Measurements from ENCODE around the gene SEMA3A. TPM values are rescaled to one million over a fixed set of nuclear protein-coding genes. Genes with fewer than 3 reads are reported as not detected.

The SEMA3A gene
- total RNA-seq, 2 donors from 2014 or later: 0.68 to 1.1 TPM

DNA sequence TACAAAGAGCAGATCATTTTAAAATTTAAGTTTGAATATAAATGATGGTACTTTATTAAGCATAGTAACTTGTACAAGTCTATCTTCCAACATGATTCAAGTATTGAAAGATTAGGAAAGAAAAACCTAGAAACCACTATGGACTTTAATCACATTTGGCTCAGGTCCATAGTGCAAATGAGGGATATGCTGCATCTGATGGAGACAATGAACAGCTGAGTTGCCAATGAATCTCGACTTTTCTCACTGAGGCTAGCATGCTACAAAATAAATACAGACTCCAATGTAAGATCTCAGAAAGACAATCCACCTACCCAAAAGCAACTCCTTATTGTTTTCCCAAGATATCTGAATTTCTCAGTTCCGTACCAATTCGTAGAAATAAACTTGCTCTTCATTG lies 89.8 kb downstream of the SEMA3A start:
- DNase-seq (ENCODE audit: low spot score) (no peak), ATAC-seq (ENCODE audit: insufficient number of reproducible peaks, low FRiP score, low read depth) (no peak)
- Histone ChIP-seq H3K9me3 (no peaks in the 10 kb centered on the region), H3K4me3 (no peak overlapping the region), H3K36me3 (no peaks in the 10 kb centered on the region), H3K4me1 (ENCODE audit: control insufficient read depth in 1 of 2, low read depth in 2 of 2) (no peaks in the 10 kb centered on the region), H3K27me3 (replicated peaks; ENCODE audit: insufficient read depth) (no peaks in the 10 kb centered on the region), H3K27ac (no peak overlapping the region)
- TF ChIP-seq, protein P1, sequence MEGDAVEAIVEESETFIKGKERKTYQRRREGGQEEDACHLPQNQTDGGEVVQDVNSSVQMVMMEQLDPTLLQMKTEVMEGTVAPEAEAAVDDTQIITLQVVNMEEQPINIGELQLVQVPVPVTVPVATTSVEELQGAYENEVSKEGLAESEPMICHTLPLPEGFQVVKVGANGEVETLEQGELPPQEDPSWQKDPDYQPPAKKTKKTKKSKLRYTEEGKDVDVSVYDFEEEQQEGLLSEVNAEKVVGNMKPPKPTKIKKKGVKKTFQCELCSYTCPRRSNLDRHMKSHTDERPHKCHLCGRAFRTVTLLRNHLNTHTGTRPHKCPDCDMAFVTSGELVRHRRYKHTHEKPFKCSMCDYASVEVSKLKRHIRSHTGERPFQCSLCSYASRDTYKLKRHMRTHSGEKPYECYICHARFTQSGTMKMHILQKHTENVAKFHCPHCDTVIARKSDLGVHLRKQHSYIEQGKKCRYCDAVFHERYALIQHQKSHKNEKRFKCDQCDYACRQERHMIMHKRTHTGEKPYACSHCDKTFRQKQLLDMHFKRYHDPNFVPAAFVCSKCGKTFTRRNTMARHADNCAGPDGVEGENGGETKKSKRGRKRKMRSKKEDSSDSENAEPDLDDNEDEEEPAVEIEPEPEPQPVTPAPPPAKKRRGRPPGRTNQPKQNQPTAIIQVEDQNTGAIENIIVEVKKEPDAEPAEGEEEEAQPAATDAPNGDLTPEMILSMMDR (IDR thresholded peaks at IDR 0.05): no peak

DNA sequence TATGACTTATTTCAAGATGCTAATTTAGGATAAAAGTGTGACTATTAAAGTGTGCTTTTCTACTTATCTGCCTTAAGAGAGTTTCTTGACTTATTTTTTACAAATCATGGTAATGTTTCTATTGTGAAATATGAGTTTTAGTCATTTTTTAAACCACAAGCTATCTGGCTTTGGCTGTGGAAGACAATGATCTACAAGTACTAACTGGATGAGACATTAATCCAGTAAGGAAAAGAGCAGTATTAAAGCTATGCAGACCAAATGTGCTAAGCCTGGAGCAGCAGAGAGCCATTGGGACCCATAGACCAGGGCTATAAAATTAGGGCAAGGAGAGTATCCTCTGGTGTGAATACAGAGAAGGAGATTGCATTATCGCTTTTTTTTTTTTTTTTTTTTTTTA lies 92.4 kb downstream of the SEMA3A start:
- Histone ChIP-seq H3K4me3 (no peak overlapping the region), H3K27ac (no peak overlapping the region), H3K36me3 (no peaks in the 10 kb centered on the region), H3K4me1 (ENCODE audit: control insufficient read depth in 1 of 2, low read depth in 2 of 2) (no peaks in the 10 kb centered on the region), H3K27me3 (replicated peaks; ENCODE audit: insufficient read depth) (no peaks in the 10 kb centered on the region), H3K9me3 (no peaks in the 10 kb centered on the region)
- TF ChIP-seq, protein P1 (IDR thresholded peaks at IDR 0.05): no peak
- ATAC-seq (ENCODE audit: insufficient number of reproducible peaks, low FRiP score, low read depth): no peak
- no peak for DNase-seq (ENCODE audit: low spot score)

DNA sequence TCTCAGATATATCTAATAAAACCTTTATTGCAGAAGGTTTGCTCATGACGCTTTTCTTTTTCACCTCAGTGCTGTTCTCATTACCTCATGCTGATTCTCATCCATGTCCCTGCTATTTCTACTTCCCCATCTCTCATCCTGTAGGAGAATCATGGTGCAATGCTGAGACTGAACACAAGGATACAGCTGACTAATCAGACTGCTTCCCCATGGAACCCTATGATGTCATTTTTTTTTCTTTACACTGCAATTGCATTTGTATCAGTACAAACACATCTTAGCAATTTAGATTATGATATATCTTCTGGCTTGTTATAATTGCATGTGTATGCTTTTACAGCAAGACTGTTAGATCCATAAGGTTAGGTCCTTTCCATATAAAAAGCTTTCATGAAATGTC lies 93.7 kb downstream of the SEMA3A start:
- H3K9me3 ChIP-seq: no peaks in the 10 kb centered on the region
- no peak for DNase-seq (ENCODE audit: low spot score)

DNA sequence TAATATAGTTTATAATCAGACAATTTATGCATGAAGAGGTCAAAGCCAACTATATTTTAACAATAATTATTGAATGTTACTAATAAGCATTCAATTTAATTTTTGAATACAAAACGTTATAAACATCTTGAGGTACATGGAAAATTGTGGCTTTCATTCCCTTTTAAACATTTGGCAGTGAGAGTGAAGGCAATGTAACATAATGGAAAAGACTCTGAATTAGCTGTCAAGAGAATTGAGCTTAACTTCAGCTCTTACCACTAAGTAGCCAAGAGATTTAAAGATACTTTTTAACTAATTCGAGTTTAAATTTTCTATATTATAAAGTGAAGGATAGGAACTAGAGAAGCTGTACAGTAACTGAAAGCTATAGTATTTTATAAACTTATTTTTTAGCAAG lies 98.6 kb downstream of the SEMA3A start:
- H3K4me3 ChIP-seq: no peak overlapping the region
- no peak for ATAC-seq (ENCODE audit: insufficient number of reproducible peaks, low FRiP score, low read depth)
- H3K4me1 ChIP-seq (ENCODE audit: control insufficient read depth in 1 of 2, low read depth in 2 of 2): no peaks in the 10 kb centered on the region
- H3K36me3 ChIP-seq: no peaks in the 10 kb centered on the region
- TF ChIP-seq, protein P1 (IDR thresholded peaks at IDR 0.05): no peak
- H3K9me3 ChIP-seq: no peaks in the 10 kb centered on the region
- DNase-seq (ENCODE audit: low spot score): no peak
- H3K27me3 ChIP-seq (replicated peaks; ENCODE audit: insufficient read depth): no peaks in the 10 kb centered on the region
- no peak overlapping the region for H3K27ac ChIP-seq

More for the DNA sequence above, 93.7 kb downstream of the SEMA3A start:
- ATAC-seq (ENCODE audit: insufficient number of reproducible peaks, low FRiP score, low read depth): no peak
- Histone ChIP-seq H3K27ac (no peak overlapping the region), H3K4me3 (no peak overlapping the region), H3K27me3 (replicated peaks; ENCODE audit: insufficient read depth) (no peaks in the 10 kb centered on the region), H3K4me1 (ENCODE audit: control insufficient read depth in 1 of 2, low read depth in 2 of 2) (no peaks in the 10 kb centered on the region), H3K36me3 (no peaks in the 10 kb centered on the region)
- TF ChIP-seq, protein P1 (IDR thresholded peaks at IDR 0.05): no peak

DNA sequence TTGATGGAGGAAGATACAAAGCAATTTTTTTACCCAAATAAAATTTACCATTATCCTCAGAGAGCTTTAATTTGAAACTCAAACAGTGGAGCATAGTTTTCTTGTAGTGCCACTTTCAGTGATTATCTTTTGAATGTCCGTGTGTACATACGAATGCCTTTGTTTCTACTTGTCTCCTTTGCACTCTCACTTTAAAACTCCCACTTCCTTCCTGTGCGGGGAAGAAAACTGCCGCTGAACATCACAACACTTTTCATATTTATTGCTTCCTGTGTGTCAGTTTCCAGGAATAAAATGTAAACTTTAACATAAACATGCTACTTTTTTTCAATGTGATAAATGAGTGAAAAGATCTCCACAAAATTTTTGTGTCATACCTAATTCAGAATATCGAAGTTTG lies 102.4 kb downstream of the SEMA3A start:
- Histone ChIP-seq H3K4me1 (ENCODE audit: control insufficient read depth in 1 of 2, low read depth in 2 of 2) (no peaks in the 10 kb centered on the region), H3K27ac (no peak overlapping the region), H3K36me3 (no peaks in the 10 kb centered on the region), H3K4me3 (no peak overlapping the region), H3K27me3 (replicated peaks; ENCODE audit: insufficient read depth) (no peaks in the 10 kb centered on the region), H3K9me3 (no peaks in the 10 kb centered on the region)
- ATAC-seq (ENCODE audit: insufficient number of reproducible peaks, low FRiP score, low read depth) (no peak), DNase-seq (ENCODE audit: low spot score) (no peak)
- TF ChIP-seq, protein P1 (IDR thresholded peaks at IDR 0.05): no peak
